Colonic mucosa (tissue), 4 donors: ENCODE data around the gene UCN2. TPM values are rescaled to one million over a fixed set of nuclear protein-coding genes. Genes with fewer than 3 reads are reported as not detected.

Source experiments
- DNase-seq: peaks from one replicate; pipeline ENCODE4 v3.0.0-alpha.2; 2020
- H3K27ac ChIP-seq: fragments of 200-600 bp; one replicate; pipeline ENCODE4 v1.8.0; 2021
- H3K27me3 ChIP-seq: fragments of 200-600 bp; one replicate; pipeline ENCODE4 v1.8.0; 2021
- H3K36me3 ChIP-seq: fragments of 200-600 bp; one replicate; pipeline ENCODE4 v1.8.0; 2021
- H3K4me1 ChIP-seq: fragments of 200-600 bp; one replicate; pipeline ENCODE4 v1.8.0; 2021; ENCODE audit warnings: mild to moderate bottlenecking
- H3K4me3 ChIP-seq: fragments of 200-600 bp; one replicate; pipeline ENCODE4 v1.8.0; 2021
- H3K9ac ChIP-seq, 2 donors: one replicate each; pipeline ENCODE4 v1.7.0; 2013; ENCODE audit warnings: control low read depth in 2 of 2, low read depth in 2 of 2, low read length in 2 of 2
- H3K9me3 ChIP-seq: fragments of 200-600 bp; one replicate; pipeline ENCODE4 v1.8.0; 2021
- intact Hi-C: fragments of 100-400 bp; cut with DNase I; formaldehyde crosslinking; loops from one replicate; pipeline ENCODE4 v1.14.1; 2022
- total RNA-seq, 2 donors: library from RNA; stranded (reverse); fragmentation: NEBNext Ultra II Directional in 1 of 2; extraction: Animal tissue kit (Norgen Biotek cat#: 25700) in 1 of 2; gene quantifications; one replicate each; pipeline ENCODE4 v1.2.1, GENCODE V29; 2021
- TF ChIP-seq, protein P1 (sequence below): fragments of 200-600 bp; IDR thresholded peaks from one replicate; pipeline ENCODE4 v1.8.0; 2022; ENCODE audit warnings: antibody characterized with exemption, mild to moderate bottlenecking
- donor health status: healthy.
- donor health status: DM: no; HTN: no; CAD: no.
- donor health status: DM: no; HTN: no; CAD: no.

The UCN2 gene
- total RNA-seq, 2 donors from 2014 or later = not detected

- TF ChIP-seq, protein P1, sequence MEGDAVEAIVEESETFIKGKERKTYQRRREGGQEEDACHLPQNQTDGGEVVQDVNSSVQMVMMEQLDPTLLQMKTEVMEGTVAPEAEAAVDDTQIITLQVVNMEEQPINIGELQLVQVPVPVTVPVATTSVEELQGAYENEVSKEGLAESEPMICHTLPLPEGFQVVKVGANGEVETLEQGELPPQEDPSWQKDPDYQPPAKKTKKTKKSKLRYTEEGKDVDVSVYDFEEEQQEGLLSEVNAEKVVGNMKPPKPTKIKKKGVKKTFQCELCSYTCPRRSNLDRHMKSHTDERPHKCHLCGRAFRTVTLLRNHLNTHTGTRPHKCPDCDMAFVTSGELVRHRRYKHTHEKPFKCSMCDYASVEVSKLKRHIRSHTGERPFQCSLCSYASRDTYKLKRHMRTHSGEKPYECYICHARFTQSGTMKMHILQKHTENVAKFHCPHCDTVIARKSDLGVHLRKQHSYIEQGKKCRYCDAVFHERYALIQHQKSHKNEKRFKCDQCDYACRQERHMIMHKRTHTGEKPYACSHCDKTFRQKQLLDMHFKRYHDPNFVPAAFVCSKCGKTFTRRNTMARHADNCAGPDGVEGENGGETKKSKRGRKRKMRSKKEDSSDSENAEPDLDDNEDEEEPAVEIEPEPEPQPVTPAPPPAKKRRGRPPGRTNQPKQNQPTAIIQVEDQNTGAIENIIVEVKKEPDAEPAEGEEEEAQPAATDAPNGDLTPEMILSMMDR = no peak
- H3K9me3 ChIP-seq = no peaks in the 10 kb centered on the region
- H3K4me3 ChIP-seq = no peak overlapping the region
- H3K9ac ChIP-seq = no peak overlapping the region
- H3K27ac ChIP-seq = no peak overlapping the region
- H3K4me1 ChIP-seq = peaks cover 7% of the 10 kb centered on the region
- peaks cover 51% of the 10 kb centered on the region for H3K36me3 ChIP-seq
- no peak for DNase-seq
- no peaks in the 10 kb centered on the region for H3K27me3 ChIP-seq
- intact Hi-C loops = no loop called here
Measured at GRCh38 chr3:48600711-48601621, 37.4 kb upstream of the UCN2 start.

- DNase-seq = no peak
- H3K27ac ChIP-seq = peak overlapping the region; percentile 65
- peaks cover 4% of the 10 kb centered on the region for H3K27me3 ChIP-seq
- no peak overlapping the region for H3K4me3 ChIP-seq
- TF ChIP-seq, protein P1 = no peak
- peaks cover 40% of the 10 kb centered on the region for H3K36me3 ChIP-seq
- intact Hi-C loops = no loop called here
- no peaks in the 10 kb centered on the region for H3K9me3 ChIP-seq
- H3K4me1 ChIP-seq = peaks cover 10% of the 10 kb centered on the region
- peak overlapping the region in 1 of 2 donors; percentile 13 for H3K9ac ChIP-seq
Measured at GRCh38 chr3:48599509-48600285, 36.1 kb upstream of the UCN2 start.

GRCh38 chr3:48599077-48599501 is 35.5 kb upstream of the UCN2 start:
- DNase-seq = no peak
- peak overlapping the region; percentile 65 for H3K27ac ChIP-seq
- peaks cover 9% of the 10 kb centered on the region for H3K27me3 ChIP-seq
- peak overlapping the region in 1 of 2 donors; percentile 13 for H3K9ac ChIP-seq
- H3K4me1 ChIP-seq = peaks cover 10% of the 10 kb centered on the region
- no peak overlapping the region for H3K4me3 ChIP-seq
- H3K9me3 ChIP-seq = no peaks in the 10 kb centered on the region
- TF ChIP-seq, protein P1 = no peak
- intact Hi-C loops = no loop called here
- H3K36me3 ChIP-seq = peaks cover 34% of the 10 kb centered on the region

DNA sequence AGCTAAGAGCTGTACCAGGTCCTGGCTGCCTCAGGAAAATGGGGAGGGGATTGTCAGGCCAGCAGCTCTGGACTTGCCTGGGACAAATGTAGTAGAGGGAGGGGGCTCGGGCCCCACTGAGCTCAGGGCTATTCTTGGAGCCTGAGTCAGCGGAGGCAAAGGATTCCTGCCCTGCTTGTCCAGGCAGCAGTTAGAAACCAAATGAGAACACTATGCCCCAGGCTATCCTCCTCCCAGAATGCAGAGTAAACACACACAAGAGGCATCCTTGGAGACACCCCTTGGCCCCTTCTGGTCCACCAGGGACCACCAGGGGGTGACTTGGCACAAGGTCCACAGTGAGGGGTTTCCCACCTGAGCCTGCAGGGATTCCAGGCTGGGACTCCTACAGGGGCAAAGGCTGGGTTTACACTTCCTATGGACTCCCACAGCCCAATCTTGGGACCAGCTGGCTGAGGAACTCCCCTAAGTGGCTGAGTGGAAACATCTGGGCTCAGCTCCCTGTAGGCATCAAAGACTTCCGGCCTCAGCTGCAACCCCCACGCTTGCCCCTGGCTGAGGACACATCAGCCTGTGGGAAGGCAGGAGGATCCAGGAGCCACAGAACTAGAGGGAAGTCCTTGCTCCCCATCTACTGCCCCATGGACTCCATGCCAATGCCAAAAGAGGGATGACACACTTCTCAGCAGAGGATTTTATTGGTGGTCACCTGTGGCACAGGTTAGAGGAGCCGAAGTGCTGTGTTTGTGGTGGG is 34.9 kb upstream of the UCN2 start:
- intact Hi-C loops = no loop called here
- H3K9me3 ChIP-seq = no peaks in the 10 kb centered on the region
- H3K4me3 ChIP-seq = no peak overlapping the region
- H3K27me3 ChIP-seq = peaks cover 9% of the 10 kb centered on the region
- H3K36me3 ChIP-seq = peaks cover 29% of the 10 kb centered on the region
- TF ChIP-seq, protein P1 = no peak
- H3K4me1 ChIP-seq = peaks cover 10% of the 10 kb centered on the region
- no peak for DNase-seq
- H3K9ac ChIP-seq = peak overlapping the region in 1 of 2 donors; percentile 13
- H3K27ac ChIP-seq = peak overlapping the region; percentile 65

GRCh38 chr3:48597408-48597800 is 33.8 kb upstream of the UCN2 start:
- Histone ChIP-seq H3K4me3 (no peak overlapping the region), H3K27me3 (peaks cover 9% of the 10 kb centered on the region), H3K36me3 (peaks cover 20% of the 10 kb centered on the region)

More at GRCh38 chr3:48597408-48597800, 33.8 kb upstream of the UCN2 start:
- intact Hi-C loops = no loop called here
- TF ChIP-seq, protein P1 = no peak
- Histone ChIP-seq H3K9ac (peak overlapping the region in 1 of 2 donors; percentile 28), H3K4me1 (peaks cover 10% of the 10 kb centered on the region), H3K27ac (no peak overlapping the region), H3K9me3 (no peaks in the 10 kb centered on the region)
- DNase-seq = no peak
